ENCODE measurements around the gene CPN1.

CPN1 gene

GRCh38 chr10:99995269-99995668 lies 86.4 kb downstream of the CPN1 start:
- no peak for DNase-seq

DNA sequence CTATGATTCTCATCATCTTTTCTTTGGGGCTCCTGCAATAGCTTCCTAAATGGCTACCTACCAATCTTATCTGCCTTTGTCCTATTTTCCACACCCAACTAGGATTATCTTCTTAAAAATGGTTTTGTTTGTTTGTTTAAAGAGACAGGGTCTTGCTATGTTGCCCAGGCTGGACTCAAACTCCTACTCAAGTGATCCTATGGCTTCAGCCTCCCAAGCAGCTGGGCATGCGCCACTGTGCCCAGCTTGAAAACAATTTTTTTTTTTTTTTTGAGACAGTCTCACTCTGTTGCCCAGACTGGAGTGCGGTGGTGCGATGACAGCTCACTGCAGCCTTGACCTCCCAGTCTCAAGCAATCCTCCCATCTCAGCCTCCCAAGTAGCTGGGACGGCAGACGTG lies 86.9 kb downstream of the CPN1 start:
- DNase-seq, result no peak

DNA sequence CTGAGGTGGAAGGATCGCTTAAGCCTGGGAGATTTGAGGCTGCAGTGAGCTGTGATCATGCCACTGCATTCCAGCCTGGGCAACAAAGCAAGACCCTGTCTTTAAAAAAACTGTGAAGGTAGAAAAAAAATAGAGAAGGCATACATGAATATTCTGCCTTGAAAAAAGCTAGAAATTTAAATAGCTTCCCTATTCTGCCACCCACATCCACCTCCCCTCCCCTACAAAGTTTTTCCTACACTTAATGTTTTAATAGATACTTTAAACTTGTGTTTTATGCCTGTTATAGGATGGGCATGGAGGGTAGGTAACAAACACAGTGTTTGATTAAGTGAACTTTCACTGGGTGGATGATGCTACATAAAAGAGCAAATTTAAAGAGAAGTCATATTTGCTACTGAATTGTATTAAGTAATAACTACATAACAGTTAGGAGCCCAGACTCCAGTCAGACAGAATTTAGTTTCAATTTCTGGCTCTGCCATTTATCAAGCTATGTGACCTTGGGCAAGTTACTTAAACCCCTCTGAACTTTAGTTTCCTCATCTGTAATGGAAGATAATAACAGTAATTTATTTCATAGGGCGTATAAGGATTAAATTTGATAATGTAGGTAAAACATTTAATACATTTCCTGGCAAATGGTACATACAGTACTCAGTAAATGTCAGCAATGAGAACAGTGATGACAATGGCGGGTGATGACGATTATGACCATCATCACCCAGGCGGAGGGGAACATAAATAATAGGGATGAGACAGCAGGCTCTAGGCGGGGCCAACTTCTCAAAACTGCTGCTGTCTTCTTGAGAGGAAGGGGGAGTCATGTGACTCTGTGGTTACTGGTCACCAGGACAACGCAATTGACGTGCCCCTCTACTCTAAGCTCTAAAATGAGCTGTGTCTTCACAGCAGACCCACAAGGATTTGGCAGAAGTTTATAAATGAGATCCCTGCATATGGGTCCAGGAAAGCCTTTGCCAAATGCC lies 87.7 kb downstream of the CPN1 start:
- peak in 2 of 3 experiments; percentile 7 to 81 for DNase-seq

Measured in NCI-H1417 (cell line).